OCI-LY7 (cell line): ENCODE measurements around the gene SMC6. TPM values are rescaled to one million over a fixed set of nuclear protein-coding genes. Genes with fewer than 3 reads are reported as not detected.
A peak's percentile ranks its signal among the peaks of the same experiment; 100 is the strongest.

Experiments
- BruUV-seq: library from RNA; stranded (reverse); fragments of 400-500 nt; replicated peaks from 2 replicates; lab custom pipeline; 2021; lab: Mats Ljungman, UMichigan
- CTCF ChIA-PET: fragments of 300-600 bp; sonication (Branson Sonifier 250); formaldehyde crosslinking; loops from one replicate; lab custom pipeline; 2022; ENCODE audit warnings: antibody characterized with exemption; ENCODE audit not compliant: unreplicated experiment; lab: Charles Lee
- POLR2A ChIA-PET: fragments of 300-600 bp; sonication (Branson Sonifier 250); formaldehyde crosslinking; loops from one replicate; lab custom pipeline; 2022; ENCODE audit warnings: antibody characterized with exemption; lab: Charles Lee
- DNase-seq: peaks from one replicate; pipeline ENCODE4 v3.0.0-alpha.2; 2015; ENCODE audit warnings: low spot score
- H2AFZ ChIP-seq: fragments of 200-600 bp; sonication (generic), shearing (Covaris generic); 2 replicates; pipeline ENCODE4 v1.6.1; 2014; ENCODE audit warnings: mild to moderate bottlenecking, antibody characterized with exemption, low read length, moderate library complexity
- H3K27ac ChIP-seq: fragments of 200-600 bp; sonication (generic); 2 replicates; pipeline ENCODE4 v1.5.1; 2014; ENCODE audit warnings: mixed run types, low read depth, mild to moderate bottlenecking, moderate library complexity, low read length, inconsistent platforms; ENCODE audit not compliant: poor library complexity, severe bottlenecking
- H3K36me3 ChIP-seq: fragments of 200-600 bp; sonication (generic); 2 replicates; pipeline ENCODE4 v1.6.1; 2014; ENCODE audit warnings: mild to moderate bottlenecking, antibody characterized with exemption, low read length, moderate library complexity, mixed read lengths; ENCODE audit not compliant: insufficient read depth
- H3K4me1 ChIP-seq: fragments of 200-600 bp; sonication (generic); 2 replicates; pipeline ENCODE4 v1.5.1; 2014; ENCODE audit warnings: mild to moderate bottlenecking, low read length; ENCODE audit not compliant: insufficient read depth, poor library complexity, severe bottlenecking
- H3K4me2 ChIP-seq: fragments of 200-600 bp; sonication (generic); 2 replicates; pipeline ENCODE4 v1.6.1; 2014; ENCODE audit warnings: mild to moderate bottlenecking, low read length
- H3K4me3 ChIP-seq: fragments of 200-600 bp; sonication (generic); 2 replicates; pipeline ENCODE4 v1.5.1; 2014; ENCODE audit warnings: mild to moderate bottlenecking, low read depth, low read length; ENCODE audit not compliant: poor library complexity, severe bottlenecking
- H3K79me2 ChIP-seq: fragments of 200-600 bp; sonication (generic); 2 replicates; pipeline ENCODE4 v1.6.1; 2016; ENCODE audit warnings: low read depth, mild to moderate bottlenecking, low read length, moderate library complexity, mixed read lengths; ENCODE audit not compliant: insufficient read depth
- H3K9me2 ChIP-seq: fragments of 200-600 bp; sonication (generic); 2 replicates; pipeline ENCODE4 v1.6.1; 2016; ENCODE audit warnings: mild to moderate bottlenecking, low read length, mixed read lengths; ENCODE audit not compliant: insufficient read depth
- H3K9me3 ChIP-seq: fragments of 200-600 bp; sonication (generic); 2 replicates; pipeline ENCODE4 v1.6.1; 2014; ENCODE audit warnings: mild to moderate bottlenecking, mixed run types, low read length, mixed read lengths
- H4K20me1 ChIP-seq: fragments of 200-600 bp; sonication (generic); 2 replicates; pipeline ENCODE4 v1.6.1; 2014; ENCODE audit warnings: mild to moderate bottlenecking, antibody characterized with exemption, low read length, moderate library complexity, mixed read lengths; ENCODE audit not compliant: insufficient read depth
- EZH2phosphoT487 ChIP-seq: fragments of 200-600 bp; sonication (generic); IDR thresholded peaks from 2 replicates; pipeline ENCODE4 v1.6.1; 2018; ENCODE audit warnings: low read depth, borderline replicate concordance, mild to moderate bottlenecking, mixed run types, antibody characterized with exemption, low read length, moderate library complexity, mixed read lengths
- intact Hi-C: fragments of 100-400 bp; cut with micrococcal nuclease; formaldehyde crosslinking; loops from one replicate; pipeline ENCODE4 v1.10.0; 2022; ENCODE audit not compliant: unreplicated experiment
- total RNA-seq, 2 experiments: library from RNA; depleted of rRNA in 1 of 2; stranded (reverse); fragments of >200 nt in 1 of 2; shearing (Covaris generic) in 1 of 2; gene quantifications; 2 replicates each; pipeline ENCODE4 v1.2.3, GENCODE V29; 2014 to 2022
- TF ChIP-seq, protein P1 (sequence below): fragments of 200-600 bp; sonication (generic); conservative IDR thresholded peaks from 2 replicates; pipeline ENCODE4 v1.5.1; 2014; ENCODE audit warnings: mild to moderate bottlenecking, antibody characterized with exemption, low read length, moderate library complexity, mixed read lengths

Gene SMC6
- total RNA-seq, 2 experiments from 2014 or later, result 37.0 to 62.4 TPM

DNA sequence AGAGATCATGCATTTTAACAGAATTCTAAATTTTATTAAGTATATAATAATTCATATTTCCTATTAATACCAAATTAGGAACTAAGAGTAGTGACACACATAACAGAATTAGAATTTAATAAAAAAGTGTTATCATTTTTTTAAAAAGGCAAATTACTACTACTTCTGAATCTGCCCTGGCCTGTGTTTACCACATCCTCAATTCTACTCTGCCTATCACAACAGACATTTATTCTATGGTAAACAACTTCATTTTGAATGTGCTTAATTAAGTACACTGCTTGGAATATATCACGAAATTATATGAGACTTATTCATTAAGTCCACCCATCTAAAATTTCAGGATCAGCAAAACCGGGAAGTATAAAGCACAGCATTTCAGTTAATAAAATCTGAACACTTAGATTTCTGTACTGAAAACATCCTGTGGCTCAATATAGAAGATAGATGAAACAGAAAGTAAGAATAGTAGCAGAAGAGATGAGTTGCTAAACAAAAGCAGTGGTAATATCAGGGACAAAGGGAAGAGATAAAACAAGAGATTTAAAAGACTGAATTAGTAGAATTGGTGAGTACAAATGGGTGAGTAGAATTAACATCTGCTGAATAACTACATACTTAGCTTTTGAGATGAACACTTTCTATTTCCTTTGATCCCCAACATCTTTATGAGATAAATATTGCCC is 3.7 kb downstream of the SMC6 start:
- POLR2A ChIA-PET, result interaction anchor here (0.7 to 2.0 kb wide), 8 partner anchors 11 to 573 kb away, joined by 3 to 8 read pairs (median 4); no protein-coding TSS in a partner anchor
- Histone ChIP-seq H3K79me2 (peaks cover 77% of the 10 kb centered on the region), H3K9me3 (no peaks in the 10 kb centered on the region), H3K9me2 (no peaks in the 10 kb centered on the region), H3K36me3 (peaks cover 34% of the 10 kb centered on the region), H3K4me3 (peak overlapping the region; percentile 98), H2AFZ (no peak overlapping the region; the same call in 1 of the 2 replicates), H3K27ac (peak overlapping the region; percentile 89), H4K20me1 (peaks cover 7% of the 10 kb centered on the region), H3K4me1 (peaks cover 28% of the 10 kb centered on the region), H3K4me2 (peak overlapping the region; percentile 88)
- DNase-seq, result no peak
- intact Hi-C loops, result loop anchor here (5.0 to 10.0 kb wide), 3 partner anchors 233 to 1123 kb away; partner anchors contain the start of gene RAD51AP2
- CTCF ChIA-PET, result no interaction called here
- no TSS peak for BruUV-seq
- TF ChIP-seq, protein P1, sequence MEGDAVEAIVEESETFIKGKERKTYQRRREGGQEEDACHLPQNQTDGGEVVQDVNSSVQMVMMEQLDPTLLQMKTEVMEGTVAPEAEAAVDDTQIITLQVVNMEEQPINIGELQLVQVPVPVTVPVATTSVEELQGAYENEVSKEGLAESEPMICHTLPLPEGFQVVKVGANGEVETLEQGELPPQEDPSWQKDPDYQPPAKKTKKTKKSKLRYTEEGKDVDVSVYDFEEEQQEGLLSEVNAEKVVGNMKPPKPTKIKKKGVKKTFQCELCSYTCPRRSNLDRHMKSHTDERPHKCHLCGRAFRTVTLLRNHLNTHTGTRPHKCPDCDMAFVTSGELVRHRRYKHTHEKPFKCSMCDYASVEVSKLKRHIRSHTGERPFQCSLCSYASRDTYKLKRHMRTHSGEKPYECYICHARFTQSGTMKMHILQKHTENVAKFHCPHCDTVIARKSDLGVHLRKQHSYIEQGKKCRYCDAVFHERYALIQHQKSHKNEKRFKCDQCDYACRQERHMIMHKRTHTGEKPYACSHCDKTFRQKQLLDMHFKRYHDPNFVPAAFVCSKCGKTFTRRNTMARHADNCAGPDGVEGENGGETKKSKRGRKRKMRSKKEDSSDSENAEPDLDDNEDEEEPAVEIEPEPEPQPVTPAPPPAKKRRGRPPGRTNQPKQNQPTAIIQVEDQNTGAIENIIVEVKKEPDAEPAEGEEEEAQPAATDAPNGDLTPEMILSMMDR, result no peak
- no peak for TF ChIP-seq EZH2phosphoT487

DNA sequence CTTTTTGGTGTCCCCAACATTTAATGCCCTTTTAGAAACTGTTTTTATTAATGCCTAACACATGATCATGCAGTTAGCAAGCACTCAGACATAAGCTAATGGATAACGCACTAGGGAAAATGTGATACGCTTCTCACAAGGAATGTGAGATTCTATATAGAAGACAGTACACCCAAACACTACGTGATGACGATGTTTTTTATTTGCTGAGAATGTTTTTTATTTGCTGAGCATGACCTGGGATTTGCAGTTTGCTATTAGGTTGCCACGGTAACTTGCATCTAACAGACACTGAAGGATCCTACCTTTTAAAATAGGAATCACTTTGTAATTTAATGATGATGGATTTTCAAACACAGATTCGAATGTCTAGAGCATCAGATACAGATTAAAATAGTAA is 4.9 kb downstream of the SMC6 start:
- Histone ChIP-seq H3K4me1 (peaks cover 28% of the 10 kb centered on the region), H3K36me3 (peaks cover 37% of the 10 kb centered on the region), H3K9me2 (no peaks in the 10 kb centered on the region), H4K20me1 (no peaks in the 10 kb centered on the region), H3K4me2 (no peak overlapping the region), H3K4me3 (no peak overlapping the region), H2AFZ (no peak overlapping the region), H3K79me2 (peaks cover 68% of the 10 kb centered on the region), H3K27ac (no peak overlapping the region), H3K9me3 (no peaks in the 10 kb centered on the region)
- POLR2A ChIA-PET, result interaction anchor here (0.5 to 1.4 kb wide), 2 partner anchors 10 to 154 kb away, joined by 3 read pairs; no protein-coding TSS in a partner anchor
- DNase-seq, result no peak
- intact Hi-C loops, result no loop called here
- no TSS peak for BruUV-seq
- CTCF ChIA-PET, result no interaction called here
- TF ChIP-seq, protein P1, result no peak
- TF ChIP-seq EZH2phosphoT487, result no peak
